ENCODE results near the gene DNAH8.
A peak's percentile ranks its signal among the peaks of the same experiment; 100 is the strongest.

The DNAH8 gene

DNA sequence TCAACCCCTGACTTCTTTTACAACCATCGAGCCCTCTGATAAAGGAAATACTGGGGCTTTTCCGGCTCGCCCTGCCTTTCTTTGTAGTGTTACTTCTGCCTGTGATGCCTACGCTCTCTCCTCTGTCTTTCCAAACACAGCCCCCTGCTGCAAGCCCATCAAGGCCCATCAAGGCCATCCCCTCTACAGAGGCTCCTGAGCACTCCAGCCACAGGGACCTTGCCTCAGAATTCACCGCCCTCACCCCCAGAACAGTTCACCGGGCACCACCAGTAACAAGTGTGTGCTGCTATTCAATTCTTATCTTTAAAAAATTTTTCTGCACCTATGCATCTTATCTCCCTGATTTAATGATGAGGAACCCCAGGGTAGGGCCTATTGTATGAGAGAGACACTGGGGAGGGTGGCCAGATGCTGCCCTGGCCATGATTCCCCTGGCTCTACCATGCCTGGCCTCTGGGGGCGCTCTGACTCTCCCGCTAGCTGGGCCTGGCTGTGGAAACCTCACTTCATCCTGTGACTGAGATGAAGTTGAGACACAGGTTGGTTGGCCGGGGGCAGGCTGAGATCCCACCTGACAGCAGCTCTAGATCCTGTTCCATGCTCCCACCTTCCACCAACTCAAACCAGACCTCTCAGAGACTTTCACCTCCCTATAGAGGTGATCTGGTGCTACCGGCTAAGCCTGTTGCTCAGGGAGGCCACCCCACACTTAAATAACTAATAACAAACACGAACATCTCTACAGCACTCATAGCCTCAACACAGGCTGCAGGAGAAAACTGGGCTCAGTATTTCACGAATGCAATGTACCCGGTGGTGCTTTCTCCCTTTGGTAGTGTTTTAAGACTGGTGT, 314.3 kb downstream of the DNAH8 start:
- no peak for DNase-seq

DNA sequence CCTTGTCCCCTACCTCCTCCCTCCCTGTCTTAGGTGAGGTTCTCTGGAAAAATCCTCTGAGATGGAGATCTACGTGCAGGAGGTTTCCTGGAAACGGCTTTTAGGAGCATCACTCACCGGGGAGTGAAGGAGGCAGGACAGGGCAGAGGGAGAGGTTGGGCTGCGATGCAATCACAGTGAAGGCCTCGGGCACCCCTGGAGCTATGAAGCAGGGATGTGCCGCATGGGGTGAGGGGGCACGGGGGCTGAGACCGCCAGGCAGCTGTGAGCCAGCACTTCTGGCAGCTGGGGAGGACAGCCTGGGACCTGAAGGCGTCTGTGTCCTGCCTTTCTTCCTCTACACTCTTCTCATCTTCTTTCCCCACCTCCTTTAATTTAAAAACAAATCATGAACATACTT, 320.6 kb downstream of the DNAH8 start:
- no peak for DNase-seq

DNA sequence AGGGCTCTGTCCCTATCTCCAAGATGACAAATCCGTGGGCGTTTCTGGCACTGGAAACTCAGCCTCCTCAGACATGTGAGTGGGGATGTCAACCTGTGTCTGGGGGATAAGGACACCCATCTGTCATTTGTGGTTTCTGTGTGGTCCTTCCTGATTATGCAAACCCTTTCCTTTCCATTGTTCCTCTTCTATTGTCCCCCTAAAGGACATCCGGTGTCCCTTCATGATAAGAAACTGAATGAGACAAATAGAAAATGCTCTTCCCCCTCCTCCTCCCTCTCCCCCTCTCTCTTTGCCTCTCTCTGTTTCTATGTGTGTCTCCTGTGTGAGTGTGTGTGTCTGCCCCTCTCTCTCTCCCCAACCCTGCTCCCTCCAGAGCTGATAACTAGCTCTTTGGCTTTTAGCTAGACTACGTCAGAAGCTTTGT, 322.0 kb downstream of the DNAH8 start:
- no peak for DNase-seq

DNA sequence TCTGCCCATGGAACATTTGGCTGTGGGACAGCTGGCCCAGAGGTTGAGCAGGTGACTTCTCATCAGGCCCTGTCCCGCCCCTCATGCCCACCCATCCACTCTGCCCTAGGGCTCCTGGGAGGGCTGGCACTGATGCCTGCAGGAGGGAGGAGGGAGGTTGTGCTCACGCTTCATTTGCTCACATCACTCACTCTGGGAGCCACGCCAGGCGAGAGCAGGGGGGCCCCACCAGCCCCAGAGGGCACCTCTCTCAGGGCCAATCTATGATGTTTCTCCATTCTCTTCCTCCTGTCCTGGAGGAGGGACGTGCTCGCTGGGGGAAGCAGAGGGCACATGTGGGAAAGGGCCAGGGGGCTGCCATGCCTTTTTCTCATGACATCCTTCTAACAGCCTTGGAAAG, 322.6 kb downstream of the DNAH8 start:
- DNase-seq: no peak

DNA sequence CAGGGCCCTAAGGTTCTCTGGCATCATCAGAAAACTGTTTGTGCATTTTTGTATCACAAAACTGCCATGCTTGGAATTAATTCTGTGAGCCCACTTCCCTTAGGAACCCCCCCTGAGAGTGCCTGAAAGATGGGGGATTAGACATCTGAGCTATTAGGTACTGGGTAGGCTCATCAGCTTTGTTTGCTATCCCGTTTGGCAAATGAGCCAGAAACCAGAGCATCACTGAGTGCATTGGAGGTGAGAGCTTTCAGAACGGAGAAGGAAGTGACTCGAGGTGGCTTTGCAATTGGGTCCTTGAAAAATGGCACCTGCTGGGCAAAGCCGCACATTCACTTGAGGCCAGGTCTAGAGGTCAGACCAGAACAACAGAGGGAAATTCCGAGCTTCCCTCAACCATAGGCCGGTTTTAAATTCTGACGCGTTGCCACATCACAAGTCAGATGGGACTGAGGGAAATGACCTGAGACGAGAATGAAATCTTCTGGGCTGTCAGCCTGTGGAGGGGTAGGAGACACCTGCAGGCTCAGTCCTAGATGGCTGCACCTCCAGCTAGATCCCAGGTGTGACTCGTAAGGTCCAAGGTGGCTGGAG, 325.1 kb downstream of the DNAH8 start:
- no peak for DNase-seq

DNA sequence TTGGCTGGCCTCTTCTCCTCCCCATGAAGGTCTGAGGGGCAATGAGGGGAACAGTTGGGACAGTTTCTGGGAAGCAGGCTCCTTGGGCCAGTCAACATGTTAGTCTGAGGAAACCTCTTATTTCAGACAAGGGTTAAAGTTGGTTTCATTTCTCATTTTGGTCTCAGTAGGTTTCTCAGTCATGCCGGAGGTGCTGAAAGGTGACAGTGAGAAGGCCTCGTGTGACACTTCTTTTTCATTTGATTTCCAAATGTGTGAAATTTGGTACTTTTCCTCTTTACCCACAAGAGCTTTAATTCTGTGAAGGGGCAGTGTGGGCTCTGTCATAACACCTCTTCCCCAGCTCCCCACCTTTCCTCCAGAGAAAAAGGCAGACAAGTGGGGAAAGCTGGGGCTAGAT, 326.0 kb downstream of the DNAH8 start:
- no peak for DNase-seq

DNA sequence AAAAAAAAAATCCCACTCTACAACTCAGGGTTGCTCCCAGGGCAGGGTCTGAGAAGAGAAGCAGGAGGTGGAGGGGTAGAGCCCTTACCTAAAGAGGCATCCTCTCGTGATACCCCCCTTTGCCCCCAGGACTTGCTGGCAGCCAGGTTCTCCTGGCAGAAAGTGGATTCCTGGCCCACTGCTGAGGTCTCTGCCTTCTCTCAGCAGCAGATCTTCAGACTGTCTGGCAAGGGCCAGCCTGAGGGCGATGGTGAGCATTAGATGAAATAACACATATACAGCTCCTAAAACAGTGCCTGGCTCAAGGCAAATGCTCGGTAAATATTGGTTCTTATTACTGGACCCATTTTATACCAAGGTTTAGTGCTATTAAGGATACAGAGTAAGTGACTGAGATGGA, 328.7 kb downstream of the DNAH8 start:
- no peak for DNase-seq

DNA sequence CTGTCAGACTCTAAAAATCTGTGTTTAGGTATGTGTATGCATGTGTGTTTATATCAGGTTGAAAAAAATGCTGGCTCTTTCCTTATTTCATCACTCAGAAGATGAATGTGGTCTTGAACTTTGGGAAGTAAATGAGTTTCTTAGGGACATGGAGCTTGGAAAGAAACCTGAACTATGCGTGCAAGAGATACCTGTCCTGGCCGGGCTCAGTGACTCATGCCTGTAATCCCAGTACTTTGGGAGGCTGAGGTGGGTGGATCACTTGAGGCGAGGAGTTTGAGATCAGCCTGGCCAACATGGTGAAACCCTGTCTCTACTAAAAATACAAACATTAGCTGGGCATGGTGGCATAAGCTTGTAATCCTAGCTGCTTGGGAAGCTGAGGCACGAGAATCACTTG, 329.1 kb downstream of the DNAH8 start:
- no peak for DNase-seq

DNA sequence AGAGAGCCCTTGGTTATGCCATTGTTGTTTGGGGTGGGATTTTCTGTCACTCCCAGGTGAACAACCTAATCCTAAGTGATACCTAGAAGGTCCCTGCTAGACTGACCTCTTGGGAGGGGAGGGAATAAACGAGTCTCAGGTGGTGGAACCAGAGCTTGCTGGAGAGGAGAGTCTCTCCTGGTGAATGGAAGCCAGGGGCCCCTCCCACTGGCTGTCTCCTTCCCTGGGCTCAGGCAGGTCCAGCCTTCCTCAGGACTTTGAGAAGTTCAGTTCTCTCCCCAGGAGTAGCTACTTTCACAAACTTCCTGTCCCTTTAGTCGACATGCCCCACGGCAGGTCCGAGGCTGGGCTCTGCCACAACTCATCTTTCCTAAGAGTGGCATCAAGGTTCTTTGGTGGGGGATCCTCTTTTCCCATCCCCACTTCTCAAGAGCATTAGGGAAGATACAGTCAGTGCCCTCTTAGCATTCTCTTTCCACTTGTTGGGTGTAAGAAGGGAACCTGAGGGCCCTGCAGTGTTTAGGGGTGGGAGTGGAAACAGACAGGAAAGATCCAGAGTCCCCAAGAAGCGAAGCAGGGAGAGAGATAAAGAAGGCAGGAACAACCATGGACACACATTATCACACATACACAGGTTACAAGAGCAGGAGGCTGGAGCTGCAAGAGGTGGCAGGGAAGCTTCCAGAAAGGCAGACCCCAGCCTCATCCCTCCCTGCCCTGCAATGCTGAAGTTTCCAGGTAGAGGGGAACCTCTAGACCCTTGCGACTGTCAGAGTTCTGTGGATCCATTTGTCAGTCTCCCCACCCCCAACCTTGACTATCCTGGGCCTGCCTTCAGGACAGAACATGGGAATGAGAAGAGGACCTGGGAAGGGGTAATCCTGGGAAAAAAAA, 332.6 kb downstream of the DNAH8 start:
- DNase-seq: no peak

DNA sequence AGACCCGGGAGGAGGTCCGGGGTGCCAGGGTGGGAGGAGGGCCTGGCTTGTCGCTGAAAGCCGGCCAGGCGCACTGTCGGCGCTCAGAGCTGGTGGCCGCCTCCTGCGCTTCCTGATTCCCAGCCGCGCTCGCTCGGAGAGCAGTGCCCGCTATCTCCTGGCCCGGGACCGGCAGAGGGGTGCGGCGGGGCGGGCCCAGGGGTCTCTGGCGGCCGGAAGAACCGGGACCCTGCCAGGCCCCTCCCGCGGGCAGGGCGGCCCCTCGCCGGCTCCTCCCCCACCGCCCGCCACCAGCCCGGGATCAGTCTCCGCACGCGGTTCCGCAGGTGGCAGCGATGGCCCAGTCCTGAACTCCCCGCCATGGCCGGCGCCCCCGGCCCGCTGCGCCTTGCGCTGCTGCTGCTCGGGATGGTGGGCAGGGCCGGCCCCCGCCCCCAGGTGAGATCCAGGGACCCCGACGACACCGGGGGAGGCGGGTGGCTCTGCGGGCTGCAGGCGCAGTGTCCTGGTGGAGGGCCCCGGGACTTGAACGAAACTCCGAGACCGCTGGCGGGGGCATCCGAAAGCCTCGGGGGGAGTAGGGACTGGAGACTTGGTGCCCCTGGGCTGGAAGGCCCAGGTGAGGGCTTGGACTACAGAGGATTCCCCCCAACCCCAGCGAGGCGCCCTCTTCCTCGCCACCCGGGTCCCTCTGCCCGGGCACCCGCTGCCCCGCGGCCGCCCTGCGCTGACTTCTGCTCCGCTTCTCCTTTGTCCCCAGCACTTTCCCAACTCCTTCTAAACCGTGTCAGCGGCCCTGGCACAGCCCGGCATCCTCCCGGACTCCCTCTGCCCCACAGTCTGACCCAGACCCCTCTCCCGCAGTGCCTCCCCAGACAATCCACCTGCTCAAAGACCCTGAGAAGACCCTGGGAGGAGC, 333.6 kb downstream of the DNAH8 start, which contains the start of gene GLP1R:
TSS of gene GLP1R (plus strand) at position 301 of the 919 bp plus-strand sequence. CDS start at position 361, 60 bp downstream.
- peak; percentile 48 for DNase-seq

DNA sequence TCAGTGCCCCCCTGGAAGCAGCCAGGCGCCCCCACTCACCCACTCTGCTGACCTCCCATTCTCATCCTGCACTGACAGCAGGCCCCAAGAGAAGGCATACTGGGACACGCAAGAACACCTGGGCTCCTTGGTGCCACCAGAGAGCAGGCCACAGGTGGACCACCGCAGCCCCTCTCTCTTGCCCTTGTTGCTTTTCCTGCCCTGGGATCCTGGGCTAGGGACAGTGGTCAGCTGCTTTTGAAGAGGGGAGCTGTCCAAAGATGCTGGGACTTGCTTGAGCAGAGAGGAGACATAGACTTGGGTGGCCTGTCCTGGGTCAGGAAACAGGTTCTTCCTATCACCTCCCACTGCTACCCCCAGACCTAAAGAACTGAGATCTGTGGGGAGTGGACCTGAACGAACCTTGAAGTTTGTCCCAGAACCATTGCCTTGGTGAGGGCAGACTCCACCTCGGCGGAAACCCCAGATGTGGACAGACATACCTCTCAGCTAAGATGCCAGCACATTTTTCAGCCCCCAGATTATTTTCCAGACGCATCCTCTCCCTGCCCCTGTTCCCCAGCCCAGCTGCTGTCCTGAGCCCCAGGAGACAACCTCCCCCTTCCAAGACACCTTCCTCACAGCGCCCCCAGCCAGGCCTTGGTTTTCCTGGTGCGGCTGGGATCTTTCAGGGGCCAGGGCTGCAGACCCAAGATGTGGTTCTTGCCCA, 334.6 kb downstream of the DNAH8 start:
- no peak for DNase-seq

DNA sequence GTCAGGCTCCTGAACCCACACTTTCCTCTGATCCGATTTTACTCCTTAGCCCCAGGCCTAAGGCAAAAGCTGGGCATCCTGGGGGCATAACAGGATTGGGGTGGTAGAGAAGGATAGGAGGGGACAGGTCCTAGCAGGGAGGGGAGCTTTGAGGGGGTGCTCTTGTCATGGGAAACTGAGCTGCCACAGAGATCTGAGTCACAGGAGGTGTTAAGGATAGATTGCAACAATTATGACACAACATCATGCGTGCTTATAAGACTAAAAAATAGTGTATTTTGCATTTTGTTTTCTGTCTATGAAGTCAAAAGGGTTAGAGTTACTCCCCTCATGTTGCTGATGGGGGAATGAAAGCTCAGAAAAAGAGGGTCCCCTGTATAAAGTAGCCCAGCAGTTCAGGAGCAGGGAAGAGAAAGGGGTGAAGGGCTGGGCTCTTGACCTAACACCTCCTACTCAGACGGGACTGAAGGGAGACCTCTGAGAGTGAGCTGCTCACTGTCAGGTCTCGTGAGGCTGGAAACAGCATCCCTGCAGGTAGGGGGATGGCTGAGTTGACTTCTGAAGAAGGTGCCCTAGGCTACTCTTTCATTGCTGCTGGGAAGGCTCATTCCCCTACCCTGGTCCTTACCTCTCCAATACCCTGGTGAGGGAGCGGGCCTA, 335.5 kb downstream of the DNAH8 start:
- no peak for DNase-seq

DNA sequence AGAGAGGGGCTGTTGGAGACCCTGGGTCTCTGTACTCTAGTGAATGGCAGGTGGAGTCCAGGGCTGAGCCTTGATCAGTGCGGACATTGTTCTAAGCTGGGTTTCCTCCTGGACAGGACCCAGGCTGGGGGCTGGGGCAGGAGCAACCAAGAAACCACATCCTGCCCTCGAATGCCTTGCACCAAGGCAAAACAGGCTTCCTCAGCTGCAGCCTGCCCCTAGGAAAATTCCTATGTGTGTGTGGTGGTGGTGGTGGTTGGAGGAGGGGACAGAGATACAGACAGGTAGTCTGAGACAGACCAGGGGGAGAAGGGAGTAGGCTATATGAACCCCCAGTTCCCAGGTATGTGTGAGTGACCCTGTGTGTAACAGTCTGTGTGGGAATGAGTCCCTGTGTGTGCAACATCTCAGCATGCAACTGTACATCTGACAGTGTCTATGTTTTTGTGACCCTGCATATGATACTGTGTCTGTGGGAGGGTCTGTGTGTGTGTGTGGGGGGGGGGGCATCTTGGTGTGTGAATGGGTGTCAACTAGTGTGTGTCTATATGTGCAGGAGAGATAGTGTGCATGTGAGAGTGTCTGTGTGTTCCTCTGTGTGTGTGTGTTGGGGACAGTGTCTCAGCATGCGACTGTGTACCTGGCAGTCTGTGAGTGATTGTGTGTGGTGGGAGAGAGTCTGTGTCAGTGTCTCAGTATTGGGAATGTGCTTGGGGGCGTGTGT, 336.4 kb downstream of the DNAH8 start:
- DNase-seq: no peak

DNA sequence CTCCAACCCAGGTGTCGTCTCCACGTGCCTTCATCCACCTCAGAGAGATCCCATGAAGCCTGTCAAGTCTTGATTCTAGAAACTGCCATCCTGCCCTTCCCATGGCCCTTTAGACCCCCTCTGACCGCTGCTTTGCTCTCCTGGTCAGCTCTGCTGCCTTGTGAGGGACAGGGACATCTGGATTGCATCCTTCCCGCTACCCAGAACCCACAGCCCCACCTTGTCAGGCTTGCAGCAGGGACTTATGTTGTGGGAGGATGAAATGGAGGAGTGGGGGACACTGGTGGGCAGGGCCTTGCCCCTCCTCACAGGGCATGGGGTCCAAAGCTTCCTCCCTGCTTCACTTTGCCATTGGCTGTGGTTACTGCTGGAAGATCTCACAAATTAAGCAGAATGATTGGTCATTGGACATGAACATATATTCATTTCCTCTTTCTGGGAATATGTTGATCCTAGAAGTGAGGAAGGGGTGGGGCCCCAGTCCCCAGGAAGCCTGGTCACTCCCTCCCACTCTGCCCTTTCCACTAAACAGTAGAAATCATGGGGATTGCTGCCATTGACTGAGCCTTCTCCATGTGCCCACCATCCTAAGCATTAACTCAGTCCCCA, 338.0 kb downstream of the DNAH8 start:
- no peak for DNase-seq

DNA sequence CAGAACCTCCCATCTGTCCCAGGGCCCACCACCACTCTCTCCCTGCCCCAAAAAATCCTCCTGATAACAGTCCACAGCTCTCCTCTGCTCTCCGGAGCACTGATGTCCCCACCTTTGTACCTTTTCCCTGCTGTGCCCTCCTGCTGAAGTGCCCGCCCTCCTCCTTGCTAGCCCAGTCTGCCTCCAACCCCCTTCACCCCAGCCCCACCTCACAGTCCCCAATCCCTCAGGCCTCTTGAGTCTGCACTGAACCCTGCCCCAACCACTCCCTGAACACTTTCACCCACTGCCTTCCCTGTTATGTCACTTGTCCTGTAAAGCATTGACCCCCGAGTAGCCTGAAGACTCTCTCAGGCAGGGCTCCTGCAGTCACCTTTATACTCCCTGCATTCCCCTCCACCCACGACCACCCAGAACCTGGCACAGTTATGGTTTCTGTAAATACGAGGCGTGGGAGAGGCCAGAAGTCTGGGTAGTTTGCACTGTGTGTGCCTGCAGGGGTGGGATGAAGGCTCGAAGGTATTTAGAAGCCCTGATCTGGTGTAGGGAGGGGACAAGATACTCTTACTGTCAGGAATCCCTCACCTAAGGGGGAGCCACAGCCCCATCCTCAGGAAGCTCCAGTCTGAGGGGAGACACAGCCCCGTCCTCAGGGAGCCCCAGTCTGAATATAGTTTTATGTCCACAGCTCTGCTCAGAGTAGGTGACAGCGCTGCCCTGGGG, 338.9 kb downstream of the DNAH8 start:
- no peak for DNase-seq

DNA sequence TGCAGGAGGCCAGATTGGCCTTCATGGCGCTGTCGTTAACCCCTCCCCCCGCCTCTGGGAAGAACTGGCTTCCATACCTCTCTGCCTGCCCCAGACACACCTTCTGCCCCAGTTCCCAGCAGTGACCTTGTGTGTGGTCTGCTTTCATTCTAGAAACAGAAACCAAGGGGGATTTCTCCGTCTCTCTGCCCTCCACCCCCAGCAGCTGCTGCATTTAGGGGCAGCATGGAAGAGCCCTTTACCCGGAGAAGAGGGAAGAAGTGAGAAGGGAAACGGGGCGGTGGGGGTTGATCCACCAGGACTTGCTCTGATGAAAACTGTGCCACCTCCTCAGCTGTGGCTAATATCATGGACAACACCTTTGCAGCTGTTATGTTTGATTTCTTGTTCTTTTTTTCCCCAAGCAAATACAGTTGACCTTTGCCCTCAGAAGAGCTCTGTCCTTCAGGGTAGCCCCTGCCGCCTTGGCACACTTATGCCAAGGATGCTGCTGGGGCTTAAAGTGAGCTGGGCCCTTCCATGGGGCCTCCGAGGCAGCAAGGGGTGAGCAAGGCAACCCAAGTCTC, 339.5 kb downstream of the DNAH8 start:
- DNase-seq: no peak

DNA sequence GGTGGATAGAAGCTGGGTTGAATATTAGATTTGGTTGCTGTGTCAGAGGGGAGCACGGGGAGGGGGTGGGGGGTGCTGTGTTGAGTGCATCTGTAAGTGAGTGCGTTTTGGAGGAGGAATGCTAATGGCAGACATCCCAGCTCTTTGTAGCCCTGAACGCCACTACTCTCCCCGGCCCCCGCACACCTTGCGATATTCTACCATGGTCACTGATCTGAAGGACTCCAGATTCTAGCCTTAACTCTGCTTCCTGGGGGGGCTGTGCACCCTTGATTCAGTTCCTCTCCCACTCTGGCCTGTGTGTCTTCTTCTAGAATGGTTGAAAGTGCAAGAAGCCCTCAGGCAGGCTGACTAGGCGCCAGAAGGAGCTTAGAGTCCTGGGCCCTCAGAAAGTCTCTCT, 340.6 kb downstream of the DNAH8 start:
- no peak for DNase-seq

DNA sequence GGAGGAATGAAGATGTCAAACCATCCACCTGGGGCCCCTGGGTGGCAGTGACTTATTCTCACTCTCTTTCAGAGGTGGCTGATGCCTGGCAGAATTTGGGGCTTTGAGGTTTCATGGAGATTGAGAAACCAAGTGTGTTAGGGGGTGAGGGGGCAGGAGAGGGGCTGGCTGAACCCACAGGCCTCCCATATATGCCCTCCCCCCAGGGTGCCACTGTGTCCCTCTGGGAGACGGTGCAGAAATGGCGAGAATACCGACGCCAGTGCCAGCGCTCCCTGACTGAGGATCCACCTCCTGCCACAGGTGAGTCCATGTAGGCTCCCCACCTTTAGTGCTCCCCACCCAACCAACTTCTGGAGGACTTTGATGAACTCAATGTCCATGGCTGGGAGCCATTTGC, 341.1 kb downstream of the DNAH8 start:
- no peak for DNase-seq

DNA sequence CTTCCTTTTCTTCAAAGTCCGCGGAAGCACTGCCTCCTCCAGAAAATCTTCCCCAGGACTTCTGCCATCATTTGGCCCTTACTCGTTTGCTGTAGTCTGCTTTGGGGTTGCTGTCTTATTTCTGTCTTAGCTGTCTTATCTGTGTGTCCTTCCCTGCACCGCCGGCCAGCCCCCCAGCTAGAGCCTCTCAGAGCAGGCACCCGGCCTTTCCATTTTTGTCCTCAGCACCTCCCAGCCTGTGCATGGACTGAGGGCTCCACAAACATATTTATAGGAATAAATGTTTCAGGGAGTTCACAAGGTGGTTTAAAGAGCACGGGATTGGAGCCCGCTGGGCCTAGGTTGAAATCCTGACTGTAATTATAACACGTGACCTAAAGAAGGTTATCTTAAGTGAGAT, 341.6 kb downstream of the DNAH8 start:
- no peak for DNase-seq
